ENCODE results near the gene RAPGEFL1. TPM values are rescaled to one million over a fixed set of nuclear protein-coding genes. Genes with fewer than 3 reads are reported as not detected.
"Not testable (repeated sequence)": the region's sequence is repeated elsewhere in the genome, so short reads cannot be mapped to it uniquely, and the experiment has no call there.

RAPGEFL1 gene
- total RNA-seq, 1 experiment from 2014 or later = 23.6 TPM

DNA sequence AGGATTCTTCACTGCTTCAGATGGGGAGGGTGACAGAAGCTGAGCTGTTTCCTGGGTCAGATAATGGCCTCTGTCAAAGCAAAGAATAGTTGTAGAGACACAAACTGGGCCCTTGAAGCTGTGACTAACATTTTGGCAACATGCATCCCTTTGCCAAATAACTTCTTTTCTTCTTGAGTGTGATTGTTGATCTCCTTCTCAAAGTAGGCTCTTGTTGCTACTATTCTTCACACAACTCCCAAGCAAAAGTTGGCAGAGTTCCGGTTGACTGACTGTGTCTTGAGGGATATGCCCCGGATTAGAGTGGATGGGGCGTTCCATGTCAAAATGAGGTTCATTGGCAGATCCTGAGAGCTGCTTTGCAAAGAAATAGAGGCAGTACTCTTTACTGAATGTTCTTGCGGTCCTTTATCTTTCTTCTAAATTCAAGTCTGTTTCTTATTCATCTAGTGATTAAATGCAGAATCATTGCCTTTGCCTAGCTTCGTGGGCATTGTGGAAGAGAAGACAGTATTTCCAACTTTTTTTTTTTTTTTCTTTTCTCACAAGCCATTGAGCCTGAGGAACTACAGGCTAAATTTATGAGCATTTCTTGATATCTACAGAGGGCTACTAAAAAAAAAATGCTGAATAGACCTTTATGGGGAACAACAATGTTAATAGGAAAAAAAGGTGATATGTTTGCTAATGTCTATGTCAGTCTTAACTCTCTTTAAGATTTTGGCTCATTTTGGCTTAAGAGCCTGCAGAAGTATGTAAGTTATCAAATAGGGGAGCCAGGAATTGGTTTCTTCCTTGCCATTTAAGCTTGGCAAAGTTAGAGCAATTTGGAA, 47.7 kb downstream of the RAPGEFL1 start:
- Mint-ChIP-seq H3K4me3 (no peak overlapping the region), H3K27me3 (ENCODE audit: low read depth) (no peaks in the 10 kb centered on the region), H3K36me3 (ENCODE audit: insufficient read depth in 1 of 3, low read depth in 3 of 3) (peaks cover 4 to 11% (median 8%) of the 10 kb centered on the region in 3 experiments), H3K9me3 (no peaks in the 10 kb centered on the region), H3K4me1 (peaks cover 4 to 10% of the 10 kb centered on the region in 2 experiments), H3K27ac (peak overlapping the region; percentile 1 to 60 (median 38); a peak in 1 of 7 replicates)
- Histone ChIP-seq H3K18ac (ENCODE audit: insufficient read length, low read depth, low read length) (no peak overlapping the region), H2BK15ac (ENCODE audit: low read depth, low read length) (no peak overlapping the region), H3T11ph (ENCODE audit: low read length) (no peak overlapping the region), H2AFZ (ENCODE audit: low read length) (no peak overlapping the region), H3K56ac (ENCODE audit: insufficient read length, low read depth, low read length) (no peak overlapping the region), H3K27me3 (ENCODE audit: insufficient read depth, low read length) (no peaks in the 10 kb centered on the region), H3K79me2 (ENCODE audit: insufficient read depth, low read length) (peaks cover 3% of the 10 kb centered on the region; the same call in 1 of the 2 replicates), H3K9ac (ENCODE audit: extremely low read depth, insufficient read length, low read length) (no peak overlapping the region), H3K79me1 (ENCODE audit: insufficient read depth, low read depth, low read length, poor library complexity, severe bottlenecking) (peaks cover 6% of the 10 kb centered on the region), H3K23me2 (ENCODE audit: insufficient read length, low read depth, low read length, poor library complexity, severe bottlenecking) (peaks cover 2% of the 10 kb centered on the region), H3K4me2 (ENCODE audit: insufficient read depth, insufficient read length, low read length) (no peak overlapping the region), H2BK5ac (ENCODE audit: insufficient read length, low read length) (no peak overlapping the region), H4K8ac (replicated peaks; ENCODE audit: insufficient read length, low read depth, low read length) (no peak overlapping the region), H3K9me3 (ENCODE audit: control insufficient read depth, low read depth, low read length) (no peaks in the 10 kb centered on the region), H4K20me1 (ENCODE audit: control insufficient read depth, insufficient read depth, insufficient read length) (no peaks in the 10 kb centered on the region), H2AK5ac (ENCODE audit: insufficient read length, low read length) (no peak overlapping the region), H2BK20ac (ENCODE audit: low read depth, low read length, poor library complexity, severe bottlenecking) (no peak overlapping the region), H3K14ac (ENCODE audit: insufficient read depth, low read length) (no peak overlapping the region), H4K91ac (ENCODE audit: insufficient read length, low read depth, low read length) (no peak overlapping the region), H3K23ac (ENCODE audit: insufficient read length, low read depth, low read length) (no peak overlapping the region), H2BK120ac (ENCODE audit: low read depth, low read length, poor library complexity, severe bottlenecking) (no peak overlapping the region), H4K5ac (ENCODE audit: insufficient read length, low read depth, low read length) (no peak overlapping the region), H3K27ac (ENCODE audit: insufficient read length, low read depth, low read length) (no peak overlapping the region), H3K4ac (ENCODE audit: low read depth, low read length) (no peak overlapping the region), H2BK12ac (ENCODE audit: insufficient read length, low read depth, low read length) (no peak overlapping the region), H3K4me1 (ENCODE audit: insufficient read depth, low read length) (no peaks in the 10 kb centered on the region)
- TF ChIP-seq, protein P1, sequence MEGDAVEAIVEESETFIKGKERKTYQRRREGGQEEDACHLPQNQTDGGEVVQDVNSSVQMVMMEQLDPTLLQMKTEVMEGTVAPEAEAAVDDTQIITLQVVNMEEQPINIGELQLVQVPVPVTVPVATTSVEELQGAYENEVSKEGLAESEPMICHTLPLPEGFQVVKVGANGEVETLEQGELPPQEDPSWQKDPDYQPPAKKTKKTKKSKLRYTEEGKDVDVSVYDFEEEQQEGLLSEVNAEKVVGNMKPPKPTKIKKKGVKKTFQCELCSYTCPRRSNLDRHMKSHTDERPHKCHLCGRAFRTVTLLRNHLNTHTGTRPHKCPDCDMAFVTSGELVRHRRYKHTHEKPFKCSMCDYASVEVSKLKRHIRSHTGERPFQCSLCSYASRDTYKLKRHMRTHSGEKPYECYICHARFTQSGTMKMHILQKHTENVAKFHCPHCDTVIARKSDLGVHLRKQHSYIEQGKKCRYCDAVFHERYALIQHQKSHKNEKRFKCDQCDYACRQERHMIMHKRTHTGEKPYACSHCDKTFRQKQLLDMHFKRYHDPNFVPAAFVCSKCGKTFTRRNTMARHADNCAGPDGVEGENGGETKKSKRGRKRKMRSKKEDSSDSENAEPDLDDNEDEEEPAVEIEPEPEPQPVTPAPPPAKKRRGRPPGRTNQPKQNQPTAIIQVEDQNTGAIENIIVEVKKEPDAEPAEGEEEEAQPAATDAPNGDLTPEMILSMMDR (conservative IDR thresholded peaks at IDR 0.05) = no peak
- WGBS (ENCODE audit: extremely low coverage, insufficient read length, low lambda C conversion rate) = no CpG with 5 or more reads among the region's 5 CpGs
- DNase-seq = no peak

DNA sequence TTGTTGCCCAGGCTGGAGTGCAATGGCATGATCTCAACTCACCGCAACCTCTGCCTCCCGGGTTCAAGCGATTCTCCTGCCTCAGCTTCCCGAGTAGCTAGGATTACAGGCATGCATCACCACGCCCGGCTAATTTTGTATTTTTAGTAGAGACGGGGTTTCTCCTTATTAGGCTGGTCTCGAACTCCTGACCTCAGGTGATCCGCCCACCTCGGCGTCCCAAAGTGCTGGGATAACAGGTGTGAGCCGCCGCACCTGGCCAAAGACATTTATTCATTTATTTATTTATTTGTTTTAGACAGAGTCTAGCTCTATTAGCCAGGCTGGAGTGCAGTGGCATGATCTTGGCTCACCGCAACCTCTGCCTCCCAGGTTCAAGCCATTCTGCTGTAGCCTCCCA, 51.9 kb downstream of the RAPGEFL1 start:
- not testable (repeated sequence) for H2BK15ac ChIP-seq (ENCODE audit: low read depth, low read length); H3K4me2 ChIP-seq (ENCODE audit: insufficient read depth, insufficient read length, low read length); DNase-seq; H3K9me3 Mint-ChIP-seq; H2BK20ac ChIP-seq (ENCODE audit: low read depth, low read length, poor library complexity, severe bottlenecking); H3K4me3 Mint-ChIP-seq; H3K27me3 ChIP-seq (ENCODE audit: insufficient read depth, low read length); H4K8ac ChIP-seq (replicated peaks; ENCODE audit: insufficient read length, low read depth, low read length); H3K27ac Mint-ChIP-seq; H3K23me2 ChIP-seq (ENCODE audit: insufficient read length, low read depth, low read length, poor library complexity, severe bottlenecking); H3K9me3 ChIP-seq (ENCODE audit: control insufficient read depth, low read depth, low read length); H3K4me1 Mint-ChIP-seq; H3K18ac ChIP-seq (ENCODE audit: insufficient read length, low read depth, low read length); H3K79me1 ChIP-seq (ENCODE audit: insufficient read depth, low read depth, low read length, poor library complexity, severe bottlenecking); H2BK120ac ChIP-seq (ENCODE audit: low read depth, low read length, poor library complexity, severe bottlenecking); H2BK12ac ChIP-seq (ENCODE audit: insufficient read length, low read depth, low read length); H3K4me1 ChIP-seq (ENCODE audit: insufficient read depth, low read length); H2AFZ ChIP-seq (ENCODE audit: low read length); H3T11ph ChIP-seq (ENCODE audit: low read length); H4K20me1 ChIP-seq (ENCODE audit: control insufficient read depth, insufficient read depth, insufficient read length); H3K14ac ChIP-seq (ENCODE audit: insufficient read depth, low read length); H4K5ac ChIP-seq (ENCODE audit: insufficient read length, low read depth, low read length); H3K56ac ChIP-seq (ENCODE audit: insufficient read length, low read depth, low read length); H4K91ac ChIP-seq (ENCODE audit: insufficient read length, low read depth, low read length); H3K27me3 Mint-ChIP-seq (ENCODE audit: low read depth); H3K9ac ChIP-seq (ENCODE audit: extremely low read depth, insufficient read length, low read length); H3K4ac ChIP-seq (ENCODE audit: low read depth, low read length); H3K23ac ChIP-seq (ENCODE audit: insufficient read length, low read depth, low read length); H3K79me2 ChIP-seq (ENCODE audit: insufficient read depth, low read length); H3K27ac ChIP-seq (ENCODE audit: insufficient read length, low read depth, low read length); H2BK5ac ChIP-seq (ENCODE audit: insufficient read length, low read length); H2AK5ac ChIP-seq (ENCODE audit: insufficient read length, low read length)
- H3K36me3 Mint-ChIP-seq (ENCODE audit: insufficient read depth in 1 of 3, low read depth in 3 of 3) = peaks cover 12 to 20% (median 20%) of the 10 kb centered on the region in 3 experiments
- no CpG with 5 or more reads among the region's 14 CpGs for WGBS (ENCODE audit: extremely low coverage, insufficient read length, low lambda C conversion rate)

Data from H9 (cell line).